NCI-H1694 treated with DMSO at 0.1 percent for 48 hours (cell line): ENCODE data around the gene GULP1.

Source experiments
- DNase-seq: peaks from one replicate; lab custom pipeline; 2025; lab: John Stamatoyannopoulos, UW

Gene GULP1

DNA sequence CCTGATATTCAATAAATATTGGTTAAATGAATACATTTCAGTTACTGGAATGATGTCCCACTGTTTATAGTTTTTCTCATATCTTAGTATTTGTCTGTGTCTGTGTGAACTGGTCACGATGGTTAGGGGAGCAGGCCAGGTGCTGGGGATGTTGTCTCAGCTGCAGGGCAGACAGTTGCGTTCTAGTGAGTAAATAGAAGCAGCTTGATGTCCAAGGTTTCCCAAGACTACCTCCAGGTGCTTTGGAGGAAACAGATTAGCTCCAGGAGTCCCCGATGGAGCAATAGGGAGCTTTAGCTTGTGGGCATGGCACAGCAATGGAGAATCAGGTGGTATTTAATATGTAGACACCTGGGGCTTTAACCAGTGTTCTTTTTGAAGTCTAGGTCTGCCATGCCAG, 75.5 kb downstream of the GULP1 start:
- no peak for DNase-seq

- DNase-seq: peak; percentile 22
Measured at GRCh38 chr2:188369365-188369764, 77.7 kb downstream of the GULP1 start.

- no peak for DNase-seq
Measured at GRCh38 chr2:188378371-188378950, 86.8 kb downstream of the GULP1 start.

GRCh38 chr2:188379748-188380147, 88.1 kb downstream of the GULP1 start:
- no peak for DNase-seq

DNA sequence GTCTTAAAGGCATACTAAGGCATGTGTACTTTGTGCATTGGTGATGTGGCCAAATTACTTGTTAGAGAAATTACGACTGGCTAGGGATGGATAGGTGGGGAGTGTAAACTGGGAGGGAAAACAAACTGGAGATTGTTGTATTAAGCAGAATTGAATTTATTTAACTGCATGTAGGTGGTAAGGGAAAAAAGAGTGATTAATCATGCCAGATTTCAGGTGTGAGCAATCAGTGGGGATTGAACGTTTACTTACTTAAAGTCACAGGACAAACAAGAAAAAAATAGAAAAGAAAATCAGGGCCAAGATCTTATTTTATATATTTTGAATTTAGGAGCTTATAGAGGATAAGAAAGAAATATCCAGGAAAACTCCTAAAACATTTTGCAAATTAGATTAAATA, 88.6 kb downstream of the GULP1 start:
- no peak for DNase-seq

DNA sequence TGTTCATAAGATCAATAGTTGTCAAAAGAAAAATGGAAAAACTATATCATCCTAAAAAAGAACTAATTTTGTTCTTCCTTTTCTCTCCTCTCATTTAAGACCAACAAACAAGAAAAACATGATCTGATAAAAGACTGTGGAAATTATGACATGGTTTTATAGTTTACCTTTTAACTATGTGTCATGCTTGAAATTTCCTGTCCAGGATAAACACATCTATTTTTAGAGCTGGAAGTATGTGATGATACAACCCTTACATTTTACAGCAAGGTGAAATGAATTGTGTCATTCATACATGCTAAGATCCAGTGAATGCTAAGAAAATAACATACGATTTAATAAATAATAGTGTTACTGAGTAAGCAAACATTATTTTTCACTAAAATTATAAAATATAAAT, 89.9 kb downstream of the GULP1 start:
- no peak for DNase-seq

- DNase-seq: no peak
Measured at GRCh38 chr2:188382107-188382506, 90.4 kb downstream of the GULP1 start.

GRCh38 chr2:188383158-188383557, 91.5 kb downstream of the GULP1 start:
- no peak for DNase-seq

DNA sequence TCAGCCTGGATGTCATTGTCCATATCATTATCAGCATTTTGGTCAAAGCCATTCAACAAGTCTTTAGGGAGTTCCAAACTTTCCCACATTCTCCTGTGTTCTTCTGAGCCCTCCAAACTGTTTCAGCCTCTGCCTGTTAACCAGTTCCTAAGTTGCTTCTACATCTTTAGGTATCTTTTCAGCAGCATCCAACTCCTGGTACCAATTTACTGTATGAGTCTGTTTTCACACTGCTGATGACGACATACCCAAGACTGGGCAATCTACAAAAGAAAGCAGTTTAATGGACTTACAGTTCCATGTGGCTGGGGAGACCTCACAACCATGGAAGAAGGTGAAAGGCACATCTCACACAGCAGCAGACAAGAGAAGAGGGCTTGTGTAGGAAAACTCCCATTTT, 94.2 kb downstream of the GULP1 start:
- no peak for DNase-seq

DNA sequence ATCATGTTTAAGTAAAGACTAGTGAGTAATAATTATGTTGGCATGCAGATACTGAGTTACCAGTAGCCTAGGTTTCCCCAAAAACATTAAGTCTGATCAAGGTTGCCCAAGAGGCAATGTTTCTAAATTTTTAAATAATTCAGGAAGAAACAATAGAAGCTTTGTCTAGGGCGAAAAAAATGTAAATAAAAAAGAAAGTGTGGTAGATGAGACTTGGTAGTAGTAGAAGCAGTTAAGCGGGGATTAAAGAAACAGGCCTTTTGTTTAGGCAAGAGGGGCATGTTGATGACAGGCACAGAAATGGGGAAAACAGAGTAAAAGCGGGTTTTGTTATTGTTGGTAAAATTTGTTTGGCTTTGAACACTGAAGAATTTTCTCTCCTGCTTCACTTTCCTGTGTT, 97.2 kb downstream of the GULP1 start:
- DNase-seq: no peak

GRCh38 chr2:188391354-188391753, 99.7 kb downstream of the GULP1 start:
- DNase-seq: no peak

DNA sequence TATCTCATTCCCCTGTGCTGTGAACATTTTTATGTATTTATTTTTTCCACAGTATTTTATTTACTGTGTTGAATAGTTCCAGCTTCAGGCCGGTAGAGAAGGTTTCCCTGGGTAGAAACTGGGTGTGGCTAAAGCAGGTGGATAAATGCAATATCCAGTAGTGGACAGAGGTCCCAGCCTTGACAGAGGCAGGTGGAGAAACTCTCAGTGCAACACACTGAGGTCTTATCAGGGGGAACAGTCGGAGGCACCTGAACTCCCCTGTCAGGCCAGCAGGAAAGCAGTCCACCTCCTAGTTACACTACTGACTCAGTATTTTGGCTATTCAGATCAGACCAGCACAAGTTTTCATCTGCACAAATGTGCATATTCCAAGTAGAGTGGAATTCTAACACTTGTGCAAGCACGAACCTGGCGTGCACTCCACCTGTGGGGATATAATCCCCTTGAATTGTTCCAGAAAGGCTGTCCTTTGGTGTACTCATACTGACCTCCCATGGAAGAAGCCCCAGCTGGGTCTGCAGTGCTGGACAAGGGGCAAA, 103.3 kb downstream of the GULP1 start:
- DNase-seq: no peak

GRCh38 chr2:188395903-188396689, 104.4 kb downstream of the GULP1 start:
- no peak for DNase-seq

DNA sequence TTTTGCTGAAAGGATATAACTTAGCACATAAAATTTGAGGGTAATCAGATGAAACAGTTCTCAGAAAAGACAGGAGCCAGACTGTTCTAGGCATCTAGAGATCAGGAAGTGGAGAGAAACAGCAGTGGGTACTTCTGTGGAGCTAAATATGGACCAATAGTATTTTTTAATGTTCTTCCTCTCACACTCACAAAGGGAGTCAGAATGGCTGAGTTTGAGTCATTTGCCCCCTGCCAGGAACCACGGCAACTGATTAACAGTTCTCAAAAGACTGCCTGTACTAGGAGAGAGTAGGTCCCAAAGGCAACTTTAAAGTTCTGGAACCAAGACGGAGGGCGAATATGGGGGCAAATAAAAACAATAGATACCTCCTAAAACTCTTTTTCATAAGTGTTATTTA, 107.5 kb downstream of the GULP1 start:
- no peak for DNase-seq

GRCh38 chr2:188403676-188404075, 112.0 kb downstream of the GULP1 start:
- DNase-seq: no peak

DNA sequence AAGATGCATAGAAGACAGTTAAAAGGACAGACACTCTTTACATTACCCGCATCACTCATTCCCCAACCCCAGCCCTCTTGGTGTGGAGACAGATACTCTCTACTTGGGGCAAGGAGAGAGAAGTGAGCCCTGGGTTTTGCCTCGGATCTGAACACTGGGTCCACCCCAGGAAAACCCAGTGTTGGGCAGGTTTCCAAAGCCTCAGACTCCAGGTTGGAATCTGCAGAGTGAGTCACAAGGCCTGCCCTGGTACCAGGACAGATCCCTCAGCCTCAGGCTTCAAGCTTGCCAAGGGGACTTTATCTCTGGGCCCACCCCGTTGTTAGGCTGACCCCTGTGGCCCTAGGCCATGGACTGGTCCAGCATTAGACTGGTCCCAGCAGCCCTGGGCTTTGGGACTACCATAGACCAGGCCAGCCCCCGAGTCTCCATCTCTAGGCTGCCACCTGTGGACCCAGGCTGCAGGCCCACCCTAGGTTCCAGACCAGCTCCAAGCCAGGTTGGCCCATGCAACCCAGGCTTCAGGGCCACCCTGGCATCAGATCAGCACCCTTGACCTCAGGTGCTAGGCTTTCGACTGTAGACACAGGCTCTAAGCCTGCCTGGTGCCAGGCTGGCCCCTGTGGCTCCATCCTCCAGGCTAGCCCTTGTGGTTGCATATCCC, 112.8 kb downstream of the GULP1 start:
- no peak for DNase-seq

DNA sequence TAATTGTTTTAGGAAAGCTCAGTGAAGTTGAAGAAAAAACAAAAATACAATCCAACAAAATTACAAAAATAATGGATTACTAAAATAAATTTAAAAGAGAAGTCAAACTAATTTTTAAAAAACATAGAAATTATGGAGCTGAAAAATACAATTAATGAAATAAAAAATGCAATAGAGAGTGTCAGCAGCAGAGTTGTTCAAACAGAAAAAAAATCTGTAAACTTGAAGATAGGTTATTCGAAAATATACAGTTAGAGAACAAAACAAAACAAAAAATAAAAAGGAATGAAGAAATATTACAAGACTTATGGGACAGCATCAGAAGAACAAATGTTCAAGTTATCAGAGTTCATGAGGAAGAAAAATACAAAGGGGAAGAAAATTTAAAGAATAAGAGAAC, 114.7 kb downstream of the GULP1 start:
- DNase-seq: no peak

DNA sequence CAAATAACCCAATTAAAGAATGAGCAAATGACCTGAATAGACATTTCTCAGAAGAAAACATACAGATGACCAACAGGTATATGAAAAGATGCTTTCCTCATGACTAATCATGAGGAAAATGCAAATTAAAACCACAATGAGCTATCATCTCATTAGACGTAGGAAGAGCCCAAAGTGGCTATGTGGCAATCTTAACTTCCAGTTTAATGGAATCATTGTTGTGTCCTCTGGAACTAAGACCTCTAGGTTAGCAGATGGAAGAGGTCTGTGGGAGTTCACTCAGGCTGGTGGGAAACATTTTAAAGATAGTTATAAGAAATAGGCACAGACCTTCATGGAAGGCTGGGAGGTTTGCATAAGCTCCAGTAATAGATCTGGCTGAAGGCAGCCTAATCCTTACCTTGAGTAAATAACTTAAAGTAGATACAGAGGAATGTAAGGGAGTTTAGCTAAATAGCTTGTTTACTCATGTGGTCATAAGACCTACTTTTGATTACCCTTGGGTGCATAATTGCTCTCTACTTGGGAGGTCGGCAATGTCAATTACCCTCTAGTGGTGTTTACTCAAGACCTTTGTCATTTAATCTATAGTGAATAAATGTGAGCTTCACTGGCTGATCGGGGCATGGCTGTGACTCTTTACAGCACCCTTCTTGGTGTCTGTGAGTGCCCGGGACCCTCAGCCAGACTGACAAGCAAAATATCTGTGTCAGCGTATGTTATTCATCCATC, 119.0 kb downstream of the GULP1 start:
- DNase-seq: no peak

- no peak for DNase-seq
Measured at GRCh38 chr2:188412190-188412589, 120.5 kb downstream of the GULP1 start.

DNA sequence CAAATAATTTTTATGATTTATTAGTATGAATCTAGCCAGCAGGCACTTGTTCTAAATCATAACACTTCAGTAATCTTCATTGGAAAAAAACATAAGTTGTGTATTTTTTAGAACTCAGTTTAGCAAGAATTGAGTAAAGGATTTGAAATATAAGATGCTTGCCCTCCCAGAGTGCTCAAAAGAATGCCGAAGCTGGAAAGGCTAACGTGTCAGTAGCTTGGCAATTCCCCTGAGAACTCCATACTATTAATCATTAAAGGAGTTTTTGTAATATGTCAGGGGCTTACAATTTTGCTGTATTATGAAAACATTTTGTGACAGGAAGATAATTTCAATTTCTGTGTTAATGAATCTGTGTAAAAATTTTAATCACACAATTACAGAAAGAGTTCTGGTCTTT, 122.7 kb downstream of the GULP1 start:
- DNase-seq: no peak

- no peak for DNase-seq
Measured at GRCh38 chr2:188414869-188415753, 123.4 kb downstream of the GULP1 start.

DNA sequence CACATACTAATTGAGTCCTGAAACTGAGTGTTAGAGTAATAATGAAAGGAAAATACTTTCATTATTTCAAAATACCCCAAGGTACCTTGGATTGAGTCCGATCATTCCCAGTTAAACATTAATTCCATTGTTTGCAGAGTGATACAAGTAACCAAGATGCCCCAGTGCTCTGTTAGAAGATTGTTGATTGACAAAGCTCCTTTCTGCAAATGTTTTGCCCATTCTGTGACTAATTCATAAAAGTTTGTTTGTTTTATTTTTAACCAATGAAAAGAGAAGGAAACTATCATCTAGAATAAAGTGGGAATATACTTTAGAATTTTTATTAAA, 124.0 kb downstream of the GULP1 start:
- DNase-seq: no peak
